Calu3 (cell line): ENCODE results near the gene DSCAML1. TPM values are rescaled to one million over a fixed set of nuclear protein-coding genes. Genes with fewer than 3 reads are reported as not detected.

Experiments used
- BruUV-seq: library from RNA; stranded (reverse); fragments of 400-500 nt; replicated peaks from 2 replicates; lab custom pipeline; 2021; lab: Mats Ljungman, UMichigan
- CTCF ChIA-PET: fragments of 300-600 bp; sonication (Branson Sonifier 250); formaldehyde crosslinking; loops from one replicate; lab custom pipeline; 2022; ENCODE audit warnings: antibody characterized with exemption; lab: Charles Lee
- DNase-seq: peaks from one replicate; pipeline ENCODE4 v3.0.0; 2022
- H3K27ac Mint-ChIP-seq: one replicate; pipeline ENCODE4 v1.8.0; 2022; ENCODE audit warnings: mixed read lengths; ENCODE audit not compliant: unreplicated experiment
- H3K27me3 Mint-ChIP-seq: one replicate; pipeline ENCODE4 v1.8.0; 2022; ENCODE audit warnings: mixed read lengths; ENCODE audit not compliant: unreplicated experiment
- H3K36me3 Mint-ChIP-seq: one replicate; pipeline ENCODE4 v1.8.0; 2022; ENCODE audit warnings: mild to moderate bottlenecking, moderate library complexity, mixed read lengths; ENCODE audit not compliant: insufficient read depth, unreplicated experiment
- H3K4me1 Mint-ChIP-seq: one replicate; pipeline ENCODE4 v1.8.0; 2022; ENCODE audit warnings: mild to moderate bottlenecking, low read depth, mixed read lengths; ENCODE audit not compliant: unreplicated experiment
- H3K4me3 Mint-ChIP-seq: one replicate; pipeline ENCODE4 v1.8.0; 2022; ENCODE audit warnings: mild to moderate bottlenecking, low read depth, moderate library complexity, mixed read lengths; ENCODE audit not compliant: unreplicated experiment
- H3K9me3 Mint-ChIP-seq: one replicate; pipeline ENCODE4 v1.8.0; 2022; ENCODE audit warnings: low read depth, mixed read lengths; ENCODE audit not compliant: unreplicated experiment
- CTCF ChIP-seq: fragments of 200-600 bp; IDR thresholded peaks from one replicate; pipeline ENCODE4 v1.8.0; 2022; ENCODE audit warnings: antibody characterized with exemption; ENCODE audit not compliant: unreplicated experiment
- intact Hi-C: fragments of 100-400 bp; cut with micrococcal nuclease; formaldehyde crosslinking; loops from one replicate; pipeline ENCODE4 v1.10.0; 2022; ENCODE audit not compliant: unreplicated experiment
- total RNA-seq: library from RNA; stranded (reverse); gene quantifications from 2 replicates; pipeline ENCODE4 v1.2.3, GENCODE V29; 2022

The DSCAML1 gene
- total RNA-seq, 1 experiment from 2014 or later = 0.07 TPM

GRCh38 chr11:117832511-117832910 lies 35.5 kb upstream of the DSCAML1 start:
- no peak for DNase-seq
- CTCF ChIA-PET = interaction anchor here (1.2 kb wide), 1 partner anchor 72 kb away, joined by 3 read pairs; no protein-coding TSS in a partner anchor
- H3K9me3 Mint-ChIP-seq = no peaks in the 10 kb centered on the region
- no peak overlapping the region for H3K4me3 Mint-ChIP-seq
- H3K27me3 Mint-ChIP-seq = no peaks in the 10 kb centered on the region
- intact Hi-C loops = no loop called here
- peaks cover 16% of the 10 kb centered on the region for H3K36me3 Mint-ChIP-seq
- peaks cover 32% of the 10 kb centered on the region for H3K4me1 Mint-ChIP-seq
- H3K27ac Mint-ChIP-seq = no peak overlapping the region
- no peak for TF ChIP-seq CTCF
- BruUV-seq = no TSS peak

- Mint-ChIP-seq H3K27ac (no peak overlapping the region), H3K36me3 (peaks cover 19% of the 10 kb centered on the region), H3K27me3 (no peaks in the 10 kb centered on the region), H3K4me1 (peaks cover 36% of the 10 kb centered on the region), H3K4me3 (no peak overlapping the region), H3K9me3 (no peaks in the 10 kb centered on the region)
- intact Hi-C loops = no loop called here
- CTCF ChIA-PET = interaction anchor here (0.6 kb wide), 1 partner anchor 155 kb away, joined by 6 read pairs; no protein-coding TSS in a partner anchor
- DNase-seq = no peak
- no TSS peak for BruUV-seq
- TF ChIP-seq CTCF = no peak
These were observed 34.8 kb upstream of the DSCAML1 start for GRCh38 chr11:117831661-117832415.

GRCh38 chr11:117830674-117831351 lies 33.8 kb upstream of the DSCAML1 start:
- CTCF ChIA-PET = no interaction called here
- Mint-ChIP-seq H3K36me3 (peaks cover 21% of the 10 kb centered on the region), H3K27ac (peak overlapping the region; percentile 60), H3K4me3 (no peak overlapping the region), H3K4me1 (peaks cover 46% of the 10 kb centered on the region), H3K9me3 (no peaks in the 10 kb centered on the region), H3K27me3 (no peaks in the 10 kb centered on the region)
- intact Hi-C loops = no loop called here
- DNase-seq = no peak
- no TSS peak for BruUV-seq
- TF ChIP-seq CTCF = no peak

- Mint-ChIP-seq H3K4me1 (peaks cover 54% of the 10 kb centered on the region), H3K36me3 (peaks cover 21% of the 10 kb centered on the region), H3K4me3 (no peak overlapping the region), H3K9me3 (no peaks in the 10 kb centered on the region), H3K27me3 (no peaks in the 10 kb centered on the region), H3K27ac (peak overlapping the region; percentile 60)
- DNase-seq = no peak
- CTCF ChIA-PET = no interaction called here
- no peak for TF ChIP-seq CTCF
- intact Hi-C loops = no loop called here
- no TSS peak for BruUV-seq
These were observed 33.1 kb upstream of the DSCAML1 start for GRCh38 chr11:117830072-117830471.
